GM19043 (cell line): ENCODE measurements around the gene HMOX1.
A peak's percentile ranks its signal among the peaks of the same experiment; 100 is the strongest.

ENCODE experiments used
- ATAC-seq: cut with Tn5 transposase; IDR thresholded peaks from one replicate; pipeline ENCODE4 v1.9.1; 2021; ENCODE audit warnings: low read depth; ENCODE audit not compliant: unreplicated experiment

The HMOX1 gene

DNA sequence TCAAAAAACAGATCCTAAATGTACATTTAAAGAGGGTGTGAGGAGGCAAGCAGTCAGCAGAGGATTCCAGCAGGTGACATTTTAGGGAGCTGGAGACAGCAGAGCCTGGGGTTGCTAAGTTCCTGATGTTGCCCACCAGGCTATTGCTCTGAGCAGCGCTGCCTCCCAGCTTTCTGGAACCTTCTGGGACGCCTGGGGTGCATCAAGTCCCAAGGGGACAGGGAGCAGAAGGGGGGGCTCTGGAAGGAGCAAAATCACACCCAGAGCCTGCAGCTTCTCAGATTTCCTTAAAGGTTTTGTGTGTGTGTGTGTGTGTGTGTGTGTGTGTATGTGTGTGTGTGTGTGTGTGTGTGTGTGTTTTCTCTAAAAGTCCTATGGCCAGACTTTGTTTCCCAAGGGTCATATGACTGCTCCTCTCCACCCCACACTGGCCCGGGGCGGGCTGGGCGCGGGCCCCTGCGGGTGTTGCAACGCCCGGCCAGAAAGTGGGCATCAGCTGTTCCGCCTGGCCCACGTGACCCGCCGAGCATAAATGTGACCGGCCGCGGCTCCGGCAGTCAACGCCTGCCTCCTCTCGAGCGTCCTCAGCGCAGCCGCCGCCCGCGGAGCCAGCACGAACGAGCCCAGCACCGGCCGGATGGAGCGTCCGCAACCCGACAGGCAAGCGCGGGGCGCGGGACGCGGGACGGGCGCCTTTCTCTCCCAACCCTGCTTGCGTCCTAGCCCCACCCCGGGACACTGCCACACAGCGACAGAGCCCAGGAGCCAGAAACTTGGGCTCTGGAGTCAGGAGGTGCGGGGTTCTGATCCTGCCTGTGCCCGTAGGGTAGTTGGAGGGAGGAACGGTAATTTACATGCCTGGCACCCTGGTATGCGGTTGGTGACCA, at the start of gene HMOX1:
HMOX1 (plus strand) TSS at position 560 of the 887 bp plus-strand sequence; CDS start at position 638, 78 bp downstream.
- ATAC-seq: peak; percentile 70

DNA sequence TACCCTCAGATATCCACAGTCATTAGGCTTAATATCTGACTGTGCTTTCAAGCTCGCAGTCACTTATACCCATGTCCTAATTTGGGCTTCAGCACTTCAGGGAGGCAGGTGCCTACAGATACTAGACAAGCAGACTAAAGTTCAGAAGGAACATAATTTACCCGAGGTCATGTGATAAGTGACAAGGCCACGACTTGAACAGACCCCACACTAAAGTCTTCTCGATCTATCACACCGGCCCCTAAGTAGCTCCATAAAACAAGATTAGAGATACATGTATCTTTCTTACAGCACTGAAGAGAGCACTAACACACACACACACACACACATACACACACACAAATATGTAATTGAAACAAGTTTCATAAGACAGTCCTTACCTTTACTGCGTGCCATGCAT, 48.6 kb upstream of the HMOX1 start:
- ATAC-seq: no peak

DNA sequence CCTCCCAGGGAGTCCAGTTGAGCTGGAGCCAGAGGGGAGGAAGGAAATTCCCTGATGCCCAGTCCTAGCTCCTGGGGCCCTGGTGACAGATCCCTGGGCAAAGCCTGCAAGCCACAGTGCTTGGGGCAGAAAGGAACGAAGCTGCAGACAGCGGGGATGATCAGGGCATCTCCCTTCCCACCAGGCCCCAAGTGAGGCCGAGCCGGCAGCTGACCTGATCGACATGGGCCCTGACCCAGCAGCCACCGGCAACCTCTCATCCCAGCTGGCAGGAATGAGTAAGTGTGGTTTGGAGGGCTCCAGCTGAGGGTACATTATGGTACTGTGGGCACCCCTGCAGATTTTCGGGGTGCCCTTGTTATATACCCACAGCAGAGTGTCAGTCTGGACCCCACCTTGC, 47.7 kb upstream of the HMOX1 start:
- no peak for ATAC-seq

GRCh38 chr22:35334004-35334403, 46.9 kb upstream of the HMOX1 start:
- no peak for ATAC-seq

- no peak for ATAC-seq
Observed at GRCh38 chr22:35335468-35335867, 45.4 kb upstream of the HMOX1 start.

DNA sequence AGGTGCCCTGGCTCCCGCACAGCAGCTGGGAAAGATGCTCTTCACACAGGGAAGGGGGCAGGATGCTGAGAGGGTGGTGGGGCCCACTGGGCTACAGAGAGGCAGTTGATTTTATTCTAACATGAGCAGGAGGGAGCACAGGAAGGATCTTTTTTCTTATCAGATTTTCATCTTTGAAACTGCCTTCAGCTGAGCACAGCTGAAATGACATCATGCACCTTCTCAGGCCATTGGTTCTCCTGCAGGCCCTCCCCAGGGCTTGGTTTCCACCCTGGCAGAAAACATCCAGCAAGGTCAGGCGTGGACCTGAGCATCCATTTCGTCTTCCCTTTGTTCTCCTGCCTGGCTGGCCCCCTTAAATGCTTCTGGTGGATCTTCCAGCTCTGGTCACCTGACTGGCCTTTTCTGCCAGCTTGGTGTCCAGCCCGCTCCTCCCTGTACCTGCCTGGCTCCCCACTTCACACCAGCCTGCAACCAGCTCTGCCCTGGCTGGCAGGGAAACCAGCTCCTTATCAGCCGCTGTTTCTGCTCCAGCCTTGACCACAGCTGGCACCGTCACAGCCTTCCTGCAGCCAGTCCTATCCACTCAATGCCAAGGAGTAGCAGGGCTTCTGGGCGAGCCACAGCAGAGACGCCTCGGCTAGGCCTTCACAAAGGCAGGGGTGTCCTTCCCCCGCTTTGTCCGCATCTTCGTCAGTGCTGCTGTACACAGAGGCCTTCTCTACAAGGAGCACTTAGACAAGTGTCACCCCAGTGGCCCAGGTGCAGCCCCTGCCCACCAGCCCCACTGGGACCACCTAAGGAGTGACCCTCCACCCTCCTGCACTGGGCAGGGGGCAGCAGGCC, 44.7 kb upstream of the HMOX1 start:
- ATAC-seq: no peak

DNA sequence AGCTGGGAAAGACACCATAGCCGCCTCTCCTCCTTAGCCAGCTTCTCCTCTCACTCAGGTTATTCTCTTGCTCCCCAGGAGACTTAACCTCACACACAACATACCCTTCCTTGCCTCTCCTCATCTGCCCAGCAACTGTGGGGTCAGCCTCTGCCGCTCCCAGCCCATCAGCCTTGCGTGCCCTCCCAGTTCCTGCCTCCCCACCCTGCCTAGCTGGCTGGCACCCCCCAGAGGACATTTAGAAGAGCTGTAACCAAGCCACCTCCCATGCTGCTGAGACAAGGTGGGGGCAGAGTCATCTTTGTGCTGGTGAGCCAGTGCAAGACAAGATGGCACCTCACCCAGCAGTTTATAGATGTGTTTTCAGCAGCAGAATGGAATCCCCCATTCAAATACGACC, 43.0 kb upstream of the HMOX1 start:
- ATAC-seq: no peak

- no peak for ATAC-seq
Observed at GRCh38 chr22:35341090-35341874, 39.6 kb upstream of the HMOX1 start.

- ATAC-seq: no peak
Observed at GRCh38 chr22:35342390-35342789, 38.5 kb upstream of the HMOX1 start.

- no peak for ATAC-seq
Observed at GRCh38 chr22:35343664-35344550, 37.0 kb upstream of the HMOX1 start.

GRCh38 chr22:35344956-35345690, 35.8 kb upstream of the HMOX1 start:
- ATAC-seq: no peak

DNA sequence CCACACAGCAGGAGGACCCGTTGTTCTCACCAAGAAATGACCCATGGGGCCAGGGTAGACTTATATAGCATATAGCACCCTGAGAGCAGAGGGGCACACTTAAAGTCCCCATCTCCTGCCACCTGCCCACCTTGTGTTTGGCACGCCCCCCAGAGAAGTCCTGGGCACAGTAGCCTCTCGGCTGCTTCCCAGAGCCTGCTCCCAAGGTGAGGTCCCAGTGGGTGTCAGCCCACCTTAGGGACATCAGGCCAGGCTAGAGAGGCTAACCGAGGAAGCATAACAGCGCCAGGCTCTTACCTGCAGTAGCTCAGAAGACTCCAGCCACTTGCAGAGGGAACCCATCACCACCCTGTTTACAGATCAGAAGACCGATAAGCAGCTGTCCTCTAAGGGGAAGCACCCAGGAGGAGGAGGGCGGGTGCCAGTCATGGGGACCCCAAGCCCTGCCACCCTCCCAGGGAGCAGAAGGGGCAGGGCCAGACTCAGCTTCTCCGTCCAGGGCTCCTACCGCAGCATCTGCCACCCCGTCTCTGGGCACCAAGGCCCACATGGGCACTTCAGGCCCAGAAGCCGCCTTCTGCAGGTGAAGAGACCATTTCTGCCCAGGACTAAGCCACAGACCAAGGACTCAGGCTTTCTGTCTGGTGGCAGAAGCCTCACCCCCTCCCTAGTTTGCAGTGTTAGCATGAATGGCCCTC, 34.9 kb upstream of the HMOX1 start:
- ATAC-seq: no peak

DNA sequence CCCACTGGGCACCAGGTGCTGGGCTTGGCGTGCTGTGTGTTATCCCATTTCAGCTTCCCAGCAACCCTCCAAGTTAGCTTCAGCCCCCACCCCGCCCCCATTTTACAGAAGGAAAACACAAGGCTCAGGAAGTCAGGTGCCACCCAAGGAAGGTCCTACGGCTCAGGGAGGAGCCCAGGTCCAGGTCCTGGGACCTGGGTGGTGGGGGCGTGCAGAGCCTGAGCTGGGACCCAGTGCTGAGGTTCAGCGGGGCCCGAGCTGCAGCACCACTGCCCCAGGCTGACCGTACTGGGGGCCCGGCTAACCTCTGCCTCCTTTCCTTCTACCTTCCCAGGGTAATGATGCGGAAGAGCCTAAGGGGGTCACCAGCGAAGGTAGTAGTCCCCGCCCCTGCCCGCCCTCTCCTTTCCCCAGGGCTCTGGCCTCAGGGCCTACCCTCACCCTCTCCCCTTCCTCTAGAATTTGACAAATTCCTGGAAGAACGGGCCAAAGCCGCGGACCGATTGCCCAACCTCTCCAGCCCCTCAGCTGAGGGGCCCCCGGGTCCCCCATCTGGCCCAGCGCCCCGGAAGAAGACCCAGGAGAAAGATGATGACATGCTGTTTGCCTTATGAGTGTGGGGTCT, 34.2 kb upstream of the HMOX1 start:
- no peak for ATAC-seq

DNA sequence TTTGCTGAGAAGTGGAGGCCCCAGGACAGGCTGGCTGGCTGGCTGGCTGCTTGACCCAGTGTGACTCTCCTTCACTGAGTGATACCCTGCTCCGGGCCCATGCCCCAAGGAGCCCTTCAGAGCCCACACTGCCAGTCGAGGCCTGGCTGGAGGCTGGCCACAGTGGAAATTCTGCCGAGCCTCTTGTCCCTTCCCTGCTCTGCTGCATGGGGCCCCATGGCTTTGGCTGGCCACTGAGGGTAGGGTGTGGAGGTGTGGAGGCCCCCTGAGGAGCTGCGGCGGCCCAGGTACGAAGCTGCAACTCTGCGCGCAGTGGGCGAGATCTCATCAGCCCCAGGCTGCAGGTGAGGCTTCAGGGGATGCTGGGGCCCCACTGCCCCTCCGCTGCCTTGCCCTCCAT, 33.4 kb upstream of the HMOX1 start:
- no peak for ATAC-seq

DNA sequence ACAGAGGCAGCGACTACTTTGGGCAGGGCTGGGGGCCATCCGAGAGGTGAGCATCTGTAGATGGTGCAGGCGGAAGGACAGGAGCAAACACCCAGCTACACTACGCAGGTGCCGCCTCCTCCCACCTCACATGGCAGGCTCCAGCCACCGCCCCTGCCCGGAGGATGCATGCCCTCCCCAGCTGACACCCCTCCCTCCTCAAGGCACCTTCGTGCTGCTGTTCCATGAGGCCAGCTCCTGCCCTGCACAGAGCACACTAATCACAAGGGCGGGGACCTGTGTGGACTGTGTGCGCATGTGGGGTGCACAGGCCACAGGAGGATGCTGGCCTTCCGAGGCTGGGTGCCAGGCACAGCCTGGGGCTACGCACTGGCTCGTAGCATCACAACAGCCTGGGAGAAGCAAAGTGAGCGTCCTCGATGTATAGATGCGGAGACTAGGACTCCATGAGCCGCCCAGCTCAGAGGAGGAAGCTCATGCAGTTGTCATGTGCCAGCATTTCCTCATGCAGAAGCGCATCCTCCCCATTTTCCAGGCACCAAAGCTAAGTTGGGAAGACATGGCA, 32.8 kb upstream of the HMOX1 start:
- no peak for ATAC-seq

DNA sequence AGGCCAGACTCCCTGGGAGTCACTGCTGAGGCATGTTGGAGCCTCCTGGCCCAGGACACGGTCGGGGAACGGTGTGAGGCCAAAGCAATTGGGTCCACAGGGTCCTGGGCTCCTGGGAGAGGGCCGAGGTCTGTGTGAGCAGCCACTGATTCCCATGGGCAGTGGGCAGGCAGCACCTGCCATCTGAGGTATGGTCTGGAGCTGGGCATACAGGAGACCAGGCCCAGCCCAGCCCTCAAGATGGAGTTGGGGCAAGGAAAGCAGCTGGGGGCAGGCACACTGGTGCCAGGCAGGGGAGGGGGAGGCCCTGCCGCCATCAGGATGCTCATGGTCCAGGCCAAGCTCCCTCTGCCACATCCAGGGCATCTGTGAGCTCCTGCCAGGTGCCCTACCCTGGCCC, 32.2 kb upstream of the HMOX1 start:
- no peak for ATAC-seq

DNA sequence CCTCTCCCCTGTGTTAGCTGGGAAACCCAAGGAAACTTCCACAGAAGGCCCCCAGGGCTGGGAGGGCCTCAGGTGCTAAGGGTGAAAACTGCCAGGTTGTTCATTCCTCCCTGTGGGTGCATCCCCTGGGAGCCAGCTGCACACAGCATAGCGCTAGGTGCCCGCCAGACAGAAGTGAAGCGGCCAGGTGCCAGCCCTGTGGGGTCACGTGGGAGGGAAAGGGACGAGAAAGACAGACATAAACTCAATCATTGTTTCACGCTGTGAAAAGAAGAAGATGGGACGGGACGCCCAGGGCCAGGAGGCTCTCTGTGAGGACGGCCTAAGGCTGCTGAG, 31.6 kb upstream of the HMOX1 start:
- ATAC-seq: no peak
